ENCODE results near the gene POM121C.

- TF ChIP-seq EP300 (IDR thresholded peaks at IDR 0.05), result no peak
- no peak for TF ChIP-seq POLR2A (IDR thresholded peaks at IDR 0.05; ENCODE audit: low read depth)
- TF ChIP-seq CTCF (IDR thresholded peaks at IDR 0.05), result no peak
These were observed 48.7 kb upstream of the POM121C start for GRCh38 chr7:75534727-75535307.

Measured in esophagus muscularis mucosa (tissue), 4 donors.